HCT116 (cell line): ENCODE data around the gene UFD1.

Source experiments
- TF ChIP-seq, protein P1 (sequence below): IDR thresholded peaks from 2 replicates; pipeline ENCODE4 v1.6.1; 2012
- TF ChIP-seq, protein P2 (sequence below): IDR thresholded peaks from 2 replicates; pipeline ENCODE4 v1.6.1; 2012

DNA sequence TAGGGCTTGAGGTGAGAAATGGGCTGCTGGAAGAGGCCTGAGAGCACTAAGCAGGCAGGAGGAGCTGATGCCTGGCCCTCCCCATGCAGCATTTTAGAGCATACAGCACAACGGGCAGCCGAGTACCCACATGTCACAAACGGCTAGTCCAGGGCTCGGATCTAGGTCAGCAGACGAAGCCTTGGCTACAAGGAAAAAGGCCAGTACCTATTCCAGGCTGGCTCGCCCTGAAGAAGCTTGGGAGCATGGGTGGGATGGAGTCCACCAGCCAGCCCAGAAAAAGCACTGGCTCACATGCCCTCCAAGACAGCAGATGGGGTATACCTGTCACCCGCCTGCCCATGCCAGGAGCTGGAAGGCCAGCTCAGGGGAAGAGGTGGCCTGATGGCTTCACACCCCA, 9.6 kb downstream of the UFD1 start:
- TF ChIP-seq, protein P1, sequence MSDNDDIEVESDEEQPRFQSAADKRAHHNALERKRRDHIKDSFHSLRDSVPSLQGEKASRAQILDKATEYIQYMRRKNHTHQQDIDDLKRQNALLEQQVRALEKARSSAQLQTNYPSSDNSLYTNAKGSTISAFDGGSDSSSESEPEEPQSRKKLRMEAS, result no peak
- TF ChIP-seq, protein P2, sequence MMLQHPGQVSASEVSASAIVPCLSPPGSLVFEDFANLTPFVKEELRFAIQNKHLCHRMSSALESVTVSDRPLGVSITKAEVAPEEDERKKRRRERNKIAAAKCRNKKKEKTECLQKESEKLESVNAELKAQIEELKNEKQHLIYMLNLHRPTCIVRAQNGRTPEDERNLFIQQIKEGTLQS, result no peak
